ENCODE data around the gene COL6A1. TPM values are rescaled to one million over a fixed set of nuclear protein-coding genes. Genes with fewer than 3 reads are reported as not detected.
"Not testable (repeated sequence)": the region's sequence is repeated elsewhere in the genome, so short reads cannot be mapped to it uniquely, and the experiment has no call there.

The COL6A1 gene
- polyA plus RNA-seq, 1 donor = 470 TPM

DNA sequence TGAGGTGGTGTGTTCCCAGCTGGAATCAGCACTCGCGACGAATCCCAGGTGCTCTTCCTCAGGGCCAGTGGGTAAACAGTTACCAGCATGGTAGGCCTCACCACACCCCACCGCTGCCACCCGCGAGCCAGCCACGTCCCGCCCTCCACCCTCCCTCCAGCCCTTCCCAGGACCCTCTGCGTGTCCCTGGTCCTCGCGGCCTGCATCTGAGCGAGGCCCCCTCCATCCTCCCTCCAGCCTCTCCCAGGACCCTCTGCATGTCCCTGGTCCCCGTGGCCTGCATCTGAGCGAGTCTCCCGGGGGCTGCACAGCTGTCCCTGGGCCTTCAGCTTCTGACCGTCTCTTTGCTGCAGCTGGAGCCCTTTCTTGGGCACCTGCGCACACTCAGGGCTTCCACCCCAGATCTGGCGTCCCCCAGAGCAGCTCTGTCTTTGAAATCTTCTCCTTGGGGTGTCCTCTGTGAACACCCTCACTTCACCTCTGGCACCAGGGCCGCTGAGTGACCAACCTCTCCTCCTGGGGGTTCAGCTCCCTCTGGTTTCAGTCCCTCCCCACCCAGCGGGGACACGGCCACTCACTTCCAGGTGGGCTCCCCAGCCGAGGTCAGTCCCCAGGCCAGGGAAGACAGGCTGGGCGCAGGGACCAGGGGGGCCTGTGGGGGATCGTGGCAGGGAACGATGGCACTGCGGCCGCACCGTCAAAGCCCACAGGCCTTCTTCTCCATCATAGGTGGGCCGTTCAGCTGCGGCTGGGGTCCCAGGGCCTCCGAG lies 58.5 kb downstream of the COL6A1 start:
- Histone ChIP-seq H3K9me3 (ENCODE audit: control insufficient read depth, low read depth, low read length) (peaks cover 6% of the 10 kb centered on the region), H3K4me1 (ENCODE audit: control insufficient read depth, insufficient read depth, low read length) (peaks cover 13% of the 10 kb centered on the region), H3K4me3 (ENCODE audit: low read length) (no peak overlapping the region), H3K27me3 (ENCODE audit: control insufficient read depth, insufficient read depth, low read length) (no peaks in the 10 kb centered on the region), H3K27ac (ENCODE audit: low read length) (no peak overlapping the region), H3K36me3 (ENCODE audit: control insufficient read depth, insufficient read depth, low read length) (no peaks in the 10 kb centered on the region)
- WGBS (ENCODE audit: insufficient coverage, low lambda C conversion rate) = no CpG with 5 or more reads among the region's 31 CpGs
- no peak for DNase-seq

DNA sequence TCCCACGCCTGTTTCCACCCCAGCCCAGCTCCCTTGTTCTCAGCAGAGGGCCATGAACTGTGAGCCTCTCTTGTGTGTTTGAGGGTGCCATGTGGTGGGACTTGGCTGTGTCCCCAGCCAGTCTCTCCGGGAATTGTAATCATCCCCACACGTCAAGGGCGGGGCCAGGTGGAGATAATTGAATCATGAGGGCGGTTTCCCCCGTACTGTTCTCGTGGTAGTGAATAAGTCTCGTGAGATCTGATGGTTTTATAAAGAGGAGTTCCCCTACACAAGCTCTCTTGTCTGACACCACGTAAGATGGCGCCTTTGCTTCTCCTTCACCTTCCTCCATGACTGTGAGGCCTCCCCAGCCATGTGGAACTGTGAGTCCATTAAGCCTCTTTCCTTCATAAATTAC lies 59.1 kb downstream of the COL6A1 start:
- WGBS (ENCODE audit: insufficient coverage, low lambda C conversion rate) = 100% methylated on average over 2 of the region's 10 CpGs
- Histone ChIP-seq H3K4me3 (ENCODE audit: low read length) (no peak overlapping the region), H3K4me1 (ENCODE audit: control insufficient read depth, insufficient read depth, low read length) (peaks cover 10% of the 10 kb centered on the region), H3K27ac (ENCODE audit: low read length) (no peak overlapping the region), H3K27me3 (ENCODE audit: control insufficient read depth, insufficient read depth, low read length) (no peaks in the 10 kb centered on the region), H3K36me3 (ENCODE audit: control insufficient read depth, insufficient read depth, low read length) (no peaks in the 10 kb centered on the region), H3K9me3 (ENCODE audit: control insufficient read depth, low read depth, low read length) (peaks cover 6% of the 10 kb centered on the region)
- no peak for DNase-seq

GRCh38 chr21:46041183-46041582 lies 59.6 kb downstream of the COL6A1 start:
- no CpG with 5 or more reads among the region's 10 CpGs for WGBS (ENCODE audit: insufficient coverage, low lambda C conversion rate)

GRCh38 chr21:46045154-46045553 lies 63.6 kb downstream of the COL6A1 start:
- no peak for DNase-seq
- Histone ChIP-seq H3K27me3 (ENCODE audit: control insufficient read depth, insufficient read depth, low read length) (no peaks in the 10 kb centered on the region), H3K36me3 (ENCODE audit: control insufficient read depth, insufficient read depth, low read length) (no peaks in the 10 kb centered on the region), H3K9me3 (ENCODE audit: control insufficient read depth, low read depth, low read length) (no peaks in the 10 kb centered on the region), H3K4me3 (ENCODE audit: low read length) (no peak overlapping the region), H3K27ac (ENCODE audit: low read length) (no peak overlapping the region), H3K4me1 (ENCODE audit: control insufficient read depth, insufficient read depth, low read length) (peaks cover 6% of the 10 kb centered on the region)
- 86% methylated on average over 1 of the region's 2 CpGs for WGBS (ENCODE audit: insufficient coverage, low lambda C conversion rate)

More at GRCh38 chr21:46041183-46041582, 59.6 kb downstream of the COL6A1 start:
- no peak for DNase-seq
- H3K9me3 ChIP-seq (ENCODE audit: control insufficient read depth, low read depth, low read length) = peaks cover 6% of the 10 kb centered on the region
- H3K27ac ChIP-seq (ENCODE audit: low read length) = no peak overlapping the region
- H3K4me3 ChIP-seq (ENCODE audit: low read length) = no peak overlapping the region
- no peaks in the 10 kb centered on the region for H3K36me3 ChIP-seq (ENCODE audit: control insufficient read depth, insufficient read depth, low read length)
- no peaks in the 10 kb centered on the region for H3K27me3 ChIP-seq (ENCODE audit: control insufficient read depth, insufficient read depth, low read length)
- peaks cover 5% of the 10 kb centered on the region for H3K4me1 ChIP-seq (ENCODE audit: control insufficient read depth, insufficient read depth, low read length)

DNA sequence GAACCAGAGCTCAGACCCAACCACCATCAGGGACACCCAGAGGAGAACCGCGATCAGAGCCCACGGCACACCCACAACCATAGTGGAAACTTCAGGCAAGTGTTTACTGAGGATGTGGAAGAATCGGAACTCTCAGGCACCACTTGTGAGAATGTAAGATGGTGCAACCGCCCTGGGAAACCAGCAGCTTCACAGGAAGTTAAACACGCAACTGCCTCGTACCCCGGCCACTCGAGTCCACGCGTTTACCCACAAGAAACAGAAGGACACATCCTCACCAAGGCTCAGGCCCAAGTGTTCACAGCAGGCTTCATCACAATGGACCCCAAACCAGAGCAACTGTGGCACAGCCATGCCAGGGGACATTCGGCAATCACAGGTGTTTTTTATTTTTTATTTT lies 64.9 kb downstream of the COL6A1 start:
- H3K4me3 ChIP-seq (ENCODE audit: low read length) = no peak overlapping the region
- WGBS (ENCODE audit: insufficient coverage, low lambda C conversion rate) = no CpG with 5 or more reads among the region's 12 CpGs
- peaks cover 11% of the 10 kb centered on the region for H3K4me1 ChIP-seq (ENCODE audit: control insufficient read depth, insufficient read depth, low read length)
- no peak overlapping the region for H3K27ac ChIP-seq (ENCODE audit: low read length)
- no peaks in the 10 kb centered on the region for H3K9me3 ChIP-seq (ENCODE audit: control insufficient read depth, low read depth, low read length)
- H3K36me3 ChIP-seq (ENCODE audit: control insufficient read depth, insufficient read depth, low read length) = no peaks in the 10 kb centered on the region
- no peak for DNase-seq
- no peaks in the 10 kb centered on the region for H3K27me3 ChIP-seq (ENCODE audit: control insufficient read depth, insufficient read depth, low read length)

GRCh38 chr21:46046906-46047305 lies 65.3 kb downstream of the COL6A1 start:
- H3K4me1 ChIP-seq (ENCODE audit: control insufficient read depth, insufficient read depth, low read length) = peaks cover 11% of the 10 kb centered on the region
- H3K27me3 ChIP-seq (ENCODE audit: control insufficient read depth, insufficient read depth, low read length); DNase-seq; H3K9me3 ChIP-seq (ENCODE audit: control insufficient read depth, low read depth, low read length); H3K27ac ChIP-seq (ENCODE audit: low read length); H3K4me3 ChIP-seq (ENCODE audit: low read length); H3K36me3 ChIP-seq (ENCODE audit: control insufficient read depth, insufficient read depth, low read length): not testable (repeated sequence)
- no CpG with 5 or more reads among the region's 12 CpGs for WGBS (ENCODE audit: insufficient coverage, low lambda C conversion rate)

DNA sequence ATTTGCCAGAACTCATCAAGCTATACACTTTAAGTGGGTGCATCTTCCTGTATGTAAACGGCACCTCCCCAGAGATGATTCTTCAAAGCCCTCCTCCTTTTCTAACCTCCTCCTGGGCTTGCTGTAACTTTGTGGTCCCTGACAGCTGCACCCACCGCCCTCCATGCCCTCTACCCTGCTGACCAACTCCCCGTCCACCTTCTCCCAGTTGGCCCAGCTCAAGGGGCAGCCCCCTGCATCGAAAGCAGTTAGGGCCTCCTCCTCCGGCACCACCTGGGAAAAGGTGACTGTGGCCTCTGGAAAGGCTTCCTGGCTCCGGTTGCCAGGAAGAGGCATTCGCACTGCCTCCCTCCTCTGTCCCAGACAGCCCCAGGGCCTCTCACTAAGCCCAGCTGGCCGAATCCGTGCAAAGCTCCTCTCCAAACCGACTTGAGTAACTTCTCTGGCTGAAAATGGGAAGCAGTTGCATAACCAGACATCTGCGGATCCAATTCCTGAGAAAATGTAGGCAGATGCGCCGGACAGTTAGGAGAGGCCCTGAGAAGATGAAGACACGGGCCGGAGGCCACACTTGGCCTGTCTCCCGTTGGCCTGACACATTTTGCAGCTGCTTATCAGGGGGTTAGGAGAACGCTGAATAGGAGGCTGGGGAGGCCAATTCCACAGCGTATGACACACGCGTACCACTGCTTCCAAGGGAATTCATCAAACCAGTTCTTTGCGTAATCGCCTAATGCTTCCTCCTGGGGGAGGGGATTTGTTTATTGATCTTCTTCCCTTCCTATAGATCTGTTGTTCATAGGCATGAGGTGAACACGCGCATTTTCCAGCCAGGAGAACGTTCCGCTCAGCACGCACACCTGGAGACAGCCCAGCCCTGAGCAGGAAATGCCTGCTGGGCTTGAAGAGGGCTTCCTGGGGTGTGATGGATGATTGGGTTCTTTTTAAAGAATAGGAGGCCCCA lies 67.6 kb downstream of the COL6A1 start:
- Histone ChIP-seq H3K27ac (ENCODE audit: low read length) (peak overlapping the region; percentile 80), H3K9me3 (ENCODE audit: control insufficient read depth, low read depth, low read length) (peaks cover 4% of the 10 kb centered on the region), H3K4me1 (ENCODE audit: control insufficient read depth, insufficient read depth, low read length) (peaks cover 11% of the 10 kb centered on the region), H3K27me3 (ENCODE audit: control insufficient read depth, insufficient read depth, low read length) (no peaks in the 10 kb centered on the region), H3K4me3 (ENCODE audit: low read length) (no peak overlapping the region), H3K36me3 (ENCODE audit: control insufficient read depth, insufficient read depth, low read length) (no peaks in the 10 kb centered on the region)
- WGBS (ENCODE audit: insufficient coverage, low lambda C conversion rate) = no CpG with 5 or more reads among the region's 27 CpGs
- DNase-seq = peak; percentile 70 to 75

GRCh38 chr21:46049890-46050667 lies 68.5 kb downstream of the COL6A1 start:
- no peak for DNase-seq
- H3K27ac ChIP-seq (ENCODE audit: low read length) = peak overlapping the region; percentile 80
- no peaks in the 10 kb centered on the region for H3K27me3 ChIP-seq (ENCODE audit: control insufficient read depth, insufficient read depth, low read length)
- WGBS (ENCODE audit: insufficient coverage, low lambda C conversion rate) = no CpG with 5 or more reads among the region's 33 CpGs
- no peaks in the 10 kb centered on the region for H3K36me3 ChIP-seq (ENCODE audit: control insufficient read depth, insufficient read depth, low read length)
- H3K9me3 ChIP-seq (ENCODE audit: control insufficient read depth, low read depth, low read length) = peaks cover 4% of the 10 kb centered on the region
- H3K4me1 ChIP-seq (ENCODE audit: control insufficient read depth, insufficient read depth, low read length) = peaks cover 11% of the 10 kb centered on the region
- H3K4me3 ChIP-seq (ENCODE audit: low read length) = no peak overlapping the region

GRCh38 chr21:46050668-46051378 lies 69.3 kb downstream of the COL6A1 start:
- peaks cover 4% of the 10 kb centered on the region for H3K9me3 ChIP-seq (ENCODE audit: control insufficient read depth, low read depth, low read length)
- no peak overlapping the region for H3K4me3 ChIP-seq (ENCODE audit: low read length)
- WGBS (ENCODE audit: insufficient coverage, low lambda C conversion rate) = no CpG with 5 or more reads among the region's 22 CpGs
- DNase-seq = no peak
- no peaks in the 10 kb centered on the region for H3K27me3 ChIP-seq (ENCODE audit: control insufficient read depth, insufficient read depth, low read length)
- H3K36me3 ChIP-seq (ENCODE audit: control insufficient read depth, insufficient read depth, low read length) = no peaks in the 10 kb centered on the region
- peaks cover 11% of the 10 kb centered on the region for H3K4me1 ChIP-seq (ENCODE audit: control insufficient read depth, insufficient read depth, low read length)
- H3K27ac ChIP-seq (ENCODE audit: low read length) = no peak overlapping the region

Data from large intestine (tissue), 3 donors.